Caco-2 (cell line): ENCODE data around the gene FANCC. TPM values are rescaled to one million over a fixed set of nuclear protein-coding genes. Genes with fewer than 3 reads are reported as not detected.
A peak's percentile ranks its signal among the peaks of the same experiment; 100 is the strongest.

Source experiments
- BruUV-seq: library from RNA; stranded (reverse); fragments of 400-500 nt; replicated peaks from 2 replicates; lab custom pipeline; 2021; lab: Mats Ljungman, UMichigan
- CTCF ChIA-PET: fragments of 300-600 bp; sonication (Branson Sonifier 250); formaldehyde crosslinking; loops from one replicate; lab custom pipeline; 2022; ENCODE audit warnings: antibody characterized with exemption; lab: Charles Lee
- POLR2A ChIA-PET: fragments of 300-600 bp; sonication (Branson Sonifier 250); formaldehyde crosslinking; loops from one replicate; lab custom pipeline; 2022; ENCODE audit warnings: antibody characterized with exemption; lab: Charles Lee
- DNase-seq, 2 experiments: peaks; one replicate each; pipeline versions ENCODE4 v3.0.0 to v3.0.0-alpha.2; 2020 to 2022
- H3K27me3 ChIP-seq: replicated peaks from 2 replicates; pipeline ENCODE4 v1.6.0; 2011; ENCODE audit warnings: low read length; ENCODE audit not compliant: control insufficient read depth, insufficient read depth
- H3K36me3 ChIP-seq: 2 replicates; pipeline ENCODE4 v1.5.1; 2011; ENCODE audit warnings: low read length; ENCODE audit not compliant: control insufficient read depth, insufficient read depth
- H3K4me1 ChIP-seq: fragments of 250-450 bp; sonication (Bioruptor Pico); 2 replicates; pipeline ENCODE4 v1.5.1; 2020; ENCODE audit warnings: mild to moderate bottlenecking
- H3K4me3 ChIP-seq: 2 replicates; pipeline ENCODE4 v1.5.1; 2011; ENCODE audit warnings: low read depth, mild to moderate bottlenecking, control low read depth, low read length
- H3K9me3 ChIP-seq: fragments of 250-450 bp; sonication (Bioruptor Pico); 2 replicates; pipeline ENCODE4 v1.5.1; 2020; ENCODE audit warnings: mild to moderate bottlenecking, moderate library complexity
- H3K27ac Mint-ChIP-seq: one replicate; pipeline ENCODE4 v1.8.0; 2022; ENCODE audit warnings: mixed read lengths; ENCODE audit not compliant: unreplicated experiment
- H3K27me3 Mint-ChIP-seq: one replicate; pipeline ENCODE4 v1.8.0; 2022; ENCODE audit warnings: mixed read lengths; ENCODE audit not compliant: insufficient read depth, unreplicated experiment
- H3K36me3 Mint-ChIP-seq: one replicate; pipeline ENCODE4 v1.8.0; 2022; ENCODE audit warnings: mild to moderate bottlenecking, mixed read lengths; ENCODE audit not compliant: insufficient read depth, unreplicated experiment
- H3K4me1 Mint-ChIP-seq: one replicate; pipeline ENCODE4 v1.8.0; 2022; ENCODE audit warnings: low read depth, mixed read lengths; ENCODE audit not compliant: unreplicated experiment
- H3K4me3 Mint-ChIP-seq: one replicate; pipeline ENCODE4 v1.8.0; 2022; ENCODE audit warnings: mild to moderate bottlenecking, moderate library complexity, mixed read lengths; ENCODE audit not compliant: unreplicated experiment
- H3K9me3 Mint-ChIP-seq: one replicate; pipeline ENCODE4 v1.8.0; 2022; ENCODE audit warnings: mixed read lengths; ENCODE audit not compliant: unreplicated experiment
- intact Hi-C: fragments of 100-400 bp; cut with micrococcal nuclease; formaldehyde crosslinking; loops from one replicate; pipeline ENCODE4 v1.10.0; 2022; ENCODE audit not compliant: unreplicated experiment
- total RNA-seq: library from RNA; stranded (reverse); gene quantifications from 2 replicates; pipeline ENCODE4 v1.2.3, GENCODE V29; 2022
- TF ChIP-seq, protein P1 (sequence below), 2 experiments: fragments of 200-600 bp in 1 of 2; IDR thresholded peaks; 1 replicate in 1 of 2; 2 replicates in 1 of 2; pipeline versions ENCODE4 v1.5.1 to v1.8.0; 2011 to 2022; ENCODE audit warnings: antibody characterized with exemption in 1 of 2, control low read depth in 1 of 2, inconsistent platforms in 1 of 2, low read depth in 1 of 2, low read length in 1 of 2, mild to moderate bottlenecking in 1 of 2, moderate library complexity in 1 of 2; ENCODE audit not compliant: insufficient read depth in 1 of 2, severe bottlenecking in 1 of 2, unreplicated experiment in 1 of 2

Gene FANCC
- total RNA-seq, 1 experiment from 2014 or later, result 29.2 TPM

DNA sequence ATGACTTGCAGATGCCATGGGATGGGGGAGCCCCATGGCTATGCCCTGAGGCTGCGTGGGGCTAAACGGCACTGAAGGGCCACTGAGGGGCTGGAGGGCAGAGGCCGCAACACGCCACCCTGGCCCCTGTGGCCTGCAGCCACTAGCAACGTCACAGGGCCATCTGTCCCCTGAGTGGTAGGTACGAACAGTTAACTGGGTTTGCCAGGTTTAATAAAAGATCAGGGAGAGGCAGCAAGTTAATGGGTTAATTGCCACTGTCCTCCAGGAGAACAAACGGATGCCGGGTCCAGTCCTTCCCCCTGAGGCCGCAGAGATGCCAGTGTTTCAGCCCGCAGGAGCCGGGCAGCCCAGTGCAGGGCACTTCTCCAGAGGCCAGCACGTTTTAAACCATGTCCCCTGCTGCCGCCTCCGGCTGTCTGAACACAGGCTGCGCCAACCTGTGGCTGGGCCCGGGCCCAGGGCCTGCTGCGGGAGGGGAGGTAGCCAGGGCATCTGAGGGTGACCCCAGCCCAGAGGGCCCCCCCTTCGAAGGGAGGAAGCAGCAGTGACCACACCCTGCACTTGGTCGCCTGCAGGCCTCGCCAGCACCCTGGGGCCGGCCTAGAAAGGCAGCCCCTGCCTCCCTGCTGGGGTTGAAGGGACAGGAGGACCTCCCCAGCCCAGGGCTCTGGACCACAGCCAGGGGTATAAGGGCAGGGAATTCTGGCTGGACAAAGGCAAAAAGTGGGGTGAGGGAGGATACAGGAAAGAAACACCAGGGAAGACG, 227.3 kb downstream of the FANCC start:
- Mint-ChIP-seq H3K9me3 (no peaks in the 10 kb centered on the region), H3K27ac (peak overlapping the region; percentile 53), H3K27me3 (no peaks in the 10 kb centered on the region), H3K36me3 (peaks cover 79% of the 10 kb centered on the region), H3K4me3 (no peak overlapping the region), H3K4me1 (peaks cover 29% of the 10 kb centered on the region)
- no peaks in the 10 kb centered on the region for H3K27me3 ChIP-seq
- no peaks in the 10 kb centered on the region for H3K9me3 ChIP-seq
- peaks cover 31% of the 10 kb centered on the region for H3K4me1 ChIP-seq
- no peak overlapping the region for H3K4me3 ChIP-seq
- CTCF ChIA-PET, result no interaction called here
- no peak for DNase-seq
- POLR2A ChIA-PET, result no interaction called here
- intact Hi-C loops, result no loop called here
- peaks cover 6% of the 10 kb centered on the region for H3K36me3 ChIP-seq
- TF ChIP-seq, protein P1, sequence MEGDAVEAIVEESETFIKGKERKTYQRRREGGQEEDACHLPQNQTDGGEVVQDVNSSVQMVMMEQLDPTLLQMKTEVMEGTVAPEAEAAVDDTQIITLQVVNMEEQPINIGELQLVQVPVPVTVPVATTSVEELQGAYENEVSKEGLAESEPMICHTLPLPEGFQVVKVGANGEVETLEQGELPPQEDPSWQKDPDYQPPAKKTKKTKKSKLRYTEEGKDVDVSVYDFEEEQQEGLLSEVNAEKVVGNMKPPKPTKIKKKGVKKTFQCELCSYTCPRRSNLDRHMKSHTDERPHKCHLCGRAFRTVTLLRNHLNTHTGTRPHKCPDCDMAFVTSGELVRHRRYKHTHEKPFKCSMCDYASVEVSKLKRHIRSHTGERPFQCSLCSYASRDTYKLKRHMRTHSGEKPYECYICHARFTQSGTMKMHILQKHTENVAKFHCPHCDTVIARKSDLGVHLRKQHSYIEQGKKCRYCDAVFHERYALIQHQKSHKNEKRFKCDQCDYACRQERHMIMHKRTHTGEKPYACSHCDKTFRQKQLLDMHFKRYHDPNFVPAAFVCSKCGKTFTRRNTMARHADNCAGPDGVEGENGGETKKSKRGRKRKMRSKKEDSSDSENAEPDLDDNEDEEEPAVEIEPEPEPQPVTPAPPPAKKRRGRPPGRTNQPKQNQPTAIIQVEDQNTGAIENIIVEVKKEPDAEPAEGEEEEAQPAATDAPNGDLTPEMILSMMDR (IDR thresholded peaks at IDR 0.05; ENCODE audit: insufficient read depth in 1 of 2, low read depth in 1 of 2, low read length in 1 of 2, severe bottlenecking in 1 of 2, unreplicated experiment in 1 of 2), result no peak
- no TSS peak for BruUV-seq

GRCh38 chr9:95089257-95090022, 228.1 kb downstream of the FANCC start:
- TF ChIP-seq, protein P1 (IDR thresholded peaks at IDR 0.05; ENCODE audit: insufficient read depth in 1 of 2, low read depth in 1 of 2, low read length in 1 of 2, severe bottlenecking in 1 of 2, unreplicated experiment in 1 of 2), result no peak
- no peaks in the 10 kb centered on the region for H3K9me3 Mint-ChIP-seq
- Histone ChIP-seq H3K9me3 (no peaks in the 10 kb centered on the region), H3K4me3 (no peak overlapping the region), H3K27me3 (no peaks in the 10 kb centered on the region), H3K36me3 (peaks cover 6% of the 10 kb centered on the region), H3K4me1 (peaks cover 31% of the 10 kb centered on the region)
- peaks cover 79% of the 10 kb centered on the region for H3K36me3 Mint-ChIP-seq
- CTCF ChIA-PET, result interaction anchor here (0.9 to 1.1 kb wide), 2 partner anchors 13 to 38 kb away, joined by 3 read pairs; no protein-coding TSS in a partner anchor
- BruUV-seq, result no TSS peak
- peaks cover 29% of the 10 kb centered on the region for H3K4me1 Mint-ChIP-seq
- H3K4me3 Mint-ChIP-seq, result no peak overlapping the region
- H3K27me3 Mint-ChIP-seq, result no peaks in the 10 kb centered on the region
- peak overlapping the region; percentile 53 for H3K27ac Mint-ChIP-seq
- POLR2A ChIA-PET, result no interaction called here
- no peak for DNase-seq
- intact Hi-C loops, result no loop called here

- peaks cover 6% of the 10 kb centered on the region for H3K36me3 ChIP-seq
- TF ChIP-seq, protein P1 (IDR thresholded peaks at IDR 0.05; ENCODE audit: insufficient read depth in 1 of 2, low read depth in 1 of 2, low read length in 1 of 2, severe bottlenecking in 1 of 2, unreplicated experiment in 1 of 2), result no peak
- peaks cover 31% of the 10 kb centered on the region for H3K4me1 ChIP-seq
- H3K9me3 ChIP-seq, result no peaks in the 10 kb centered on the region
- BruUV-seq, result no TSS peak
- H3K4me1 Mint-ChIP-seq, result peaks cover 29% of the 10 kb centered on the region
- no peaks in the 10 kb centered on the region for H3K27me3 Mint-ChIP-seq
- peak overlapping the region; percentile 53 for H3K27ac Mint-ChIP-seq
- H3K36me3 Mint-ChIP-seq, result peaks cover 79% of the 10 kb centered on the region
- ChIA-PET CTCF (interaction anchor here (0.9 to 1.1 kb wide), 2 partner anchors 14 to 39 kb away, joined by 3 read pairs; no protein-coding TSS in a partner anchor), POLR2A (no interaction called here)
- intact Hi-C loops, result no loop called here
- no peaks in the 10 kb centered on the region for H3K9me3 Mint-ChIP-seq
- no peaks in the 10 kb centered on the region for H3K27me3 ChIP-seq
- no peak for DNase-seq
- H3K4me3 ChIP-seq, result no peak overlapping the region
- no peak overlapping the region for H3K4me3 Mint-ChIP-seq
Observed at GRCh38 chr9:95088421-95089161, 228.9 kb downstream of the FANCC start.
